DND-41 (cell line): ENCODE measurements around the gene UNC13C.

Source experiments
- ATAC-seq: fragments of 200-7000 bp; cut with Tn5 transposase; 3 replicates; pipeline ENCODE4 v1.9.1; 2021; ENCODE audit warnings: low read depth; ENCODE audit not compliant: insufficient read depth
- DNase-seq: peaks from one replicate; pipeline ENCODE4 v3.0.0-alpha.2; 2020
- H2AFZ ChIP-seq: 2 replicates; pipeline ENCODE4 v1.6.0; 2012; ENCODE audit warnings: low read depth, low read length
- H3K27ac ChIP-seq: 2 replicates; pipeline ENCODE4 v1.5.1; 2012; ENCODE audit warnings: low read length, inconsistent platforms
- H3K27me3 ChIP-seq: fragments of 200-600 bp; sonication (generic); 2 replicates; pipeline ENCODE4 v1.6.0; 2012; ENCODE audit warnings: low read length, mild to moderate bottlenecking, inconsistent platforms; ENCODE audit not compliant: insufficient read depth, poor library complexity
- H3K36me3 ChIP-seq: 2 replicates; pipeline ENCODE4 v1.5.1; 2012; ENCODE audit warnings: low read length, inconsistent platforms; ENCODE audit not compliant: insufficient read depth
- H3K4me1 ChIP-seq: 2 replicates; pipeline ENCODE4 v1.5.1; 2012; ENCODE audit warnings: mild to moderate bottlenecking, low read length; ENCODE audit not compliant: insufficient read depth
- H3K4me2 ChIP-seq: 2 replicates; pipeline ENCODE4 v1.6.0; 2012; ENCODE audit warnings: mild to moderate bottlenecking, moderate library complexity, low read length, inconsistent platforms; ENCODE audit not compliant: insufficient read depth
- H3K4me3 ChIP-seq, 2 experiments: fragments of 200-600 bp in 1 of 2; shearing (Covaris generic) in 1 of 2; 2 replicates each; pipeline ENCODE4 v1.5.1; 2012 to 2016; ENCODE audit warnings: inconsistent platforms in 2 of 2, low read length in 2 of 2, mild to moderate bottlenecking in 2 of 2, low read depth in 1 of 2, moderate library complexity in 1 of 2
- H3K79me2 ChIP-seq: 2 replicates; pipeline ENCODE4 v1.6.0; 2012; ENCODE audit warnings: low read length, inconsistent platforms; ENCODE audit not compliant: insufficient read depth
- H3K9ac ChIP-seq: 2 replicates; pipeline ENCODE4 v1.6.0; 2012; ENCODE audit warnings: low read depth, mild to moderate bottlenecking, inconsistent platforms, low read length, moderate library complexity
- H3K9me3 ChIP-seq: 2 replicates; pipeline ENCODE4 v1.5.1; 2012; ENCODE audit warnings: low read length, moderate library complexity, mild to moderate bottlenecking, inconsistent platforms; ENCODE audit not compliant: insufficient read depth, severe bottlenecking
- H4K20me1 ChIP-seq: 2 replicates; pipeline ENCODE4 v1.6.0; 2012; ENCODE audit warnings: low read length; ENCODE audit not compliant: insufficient read depth
- CTCF ChIP-seq: IDR thresholded peaks from 2 replicates; pipeline ENCODE4 v1.5.1; 2012; ENCODE audit warnings: borderline replicate concordance, low read length, moderate library complexity, mild to moderate bottlenecking; ENCODE audit not compliant: poor library complexity, severe bottlenecking; ENCODE audit errors: extremely low read depth
- EZH2 ChIP-seq: IDR thresholded peaks from 3 replicates; pipeline ENCODE4 v1.6.1; 2012; ENCODE audit warnings: borderline replicate concordance, low read depth, mild to moderate bottlenecking, moderate library complexity, low read length, inconsistent platforms; ENCODE audit not compliant: severe bottlenecking

UNC13C gene

GRCh38 chr15:54618120-54618519, 639.9 kb downstream of the UNC13C start:
- Histone ChIP-seq H3K4me1 (no peaks in the 10 kb centered on the region), H3K36me3 (no peaks in the 10 kb centered on the region), H3K9ac (no peak overlapping the region), H2AFZ (no peak overlapping the region), H3K4me3 (no peak overlapping the region), H3K27me3 (no peaks in the 10 kb centered on the region), H3K4me2 (no peak overlapping the region), H4K20me1 (no peaks in the 10 kb centered on the region), H3K79me2 (no peaks in the 10 kb centered on the region), H3K27ac (no peak overlapping the region), H3K9me3 (no peaks in the 10 kb centered on the region)
- no peak for TF ChIP-seq EZH2
- TF ChIP-seq CTCF, result no peak
- ATAC-seq, result no peak
- DNase-seq, result no peak

GRCh38 chr15:54619180-54619579, 640.9 kb downstream of the UNC13C start:
- H4K20me1 ChIP-seq, result no peaks in the 10 kb centered on the region
- H3K27me3 ChIP-seq, result no peaks in the 10 kb centered on the region
- no peaks in the 10 kb centered on the region for H3K36me3 ChIP-seq
- TF ChIP-seq EZH2, result no peak
- no peak for TF ChIP-seq CTCF
- no peak overlapping the region for H2AFZ ChIP-seq
- no peak overlapping the region for H3K4me2 ChIP-seq
- no peaks in the 10 kb centered on the region for H3K4me1 ChIP-seq
- DNase-seq (no peak), ATAC-seq (no peak)
- H3K9me3 ChIP-seq, result no peaks in the 10 kb centered on the region
- H3K79me2 ChIP-seq, result no peaks in the 10 kb centered on the region
- no peak overlapping the region for H3K27ac ChIP-seq
- H3K4me3 ChIP-seq, result no peak overlapping the region
- H3K9ac ChIP-seq, result no peak overlapping the region

DNA sequence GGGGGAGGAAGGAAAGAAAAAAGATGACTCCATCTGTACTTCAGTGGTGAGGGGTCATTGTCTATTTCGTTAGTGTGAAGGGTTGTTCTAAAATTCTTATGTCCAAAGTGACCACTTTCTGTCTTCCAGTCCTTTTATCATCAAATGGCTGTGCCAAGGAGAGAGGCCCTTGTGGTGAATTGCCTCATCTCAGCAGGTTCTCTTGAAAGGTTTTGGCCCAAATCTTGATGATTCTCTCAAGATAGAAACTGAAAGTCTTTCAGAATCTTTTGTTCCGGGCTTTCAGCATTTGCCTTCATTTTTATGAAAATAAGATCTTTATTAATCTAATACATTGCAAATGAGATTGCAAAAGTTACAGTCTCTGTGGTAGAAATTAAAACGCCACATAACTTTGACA, 642.7 kb downstream of the UNC13C start:
- Histone ChIP-seq H3K4me1 (no peaks in the 10 kb centered on the region), H3K9ac (no peak overlapping the region), H3K4me2 (no peak overlapping the region), H3K36me3 (no peaks in the 10 kb centered on the region), H2AFZ (no peak overlapping the region), H3K27me3 (no peaks in the 10 kb centered on the region), H4K20me1 (no peaks in the 10 kb centered on the region), H3K9me3 (no peaks in the 10 kb centered on the region), H3K27ac (no peak overlapping the region), H3K4me3 (no peak overlapping the region), H3K79me2 (no peaks in the 10 kb centered on the region)
- no peak for DNase-seq
- TF ChIP-seq EZH2 (no peak), CTCF (no peak)
- no peak for ATAC-seq

GRCh38 chr15:54636147-54636546, 657.9 kb downstream of the UNC13C start:
- Histone ChIP-seq H3K36me3 (no peaks in the 10 kb centered on the region), H4K20me1 (no peaks in the 10 kb centered on the region), H3K4me3 (no peak overlapping the region), H3K79me2 (no peaks in the 10 kb centered on the region), H3K4me1 (no peaks in the 10 kb centered on the region), H2AFZ (no peak overlapping the region), H3K27me3 (no peaks in the 10 kb centered on the region), H3K27ac (no peak overlapping the region), H3K9me3 (no peaks in the 10 kb centered on the region), H3K4me2 (no peak overlapping the region), H3K9ac (no peak overlapping the region)
- no peak for ATAC-seq
- TF ChIP-seq EZH2 (no peak), CTCF (no peak)
- no peak for DNase-seq
